GM19467 (cell line): ENCODE data around the gene TBCD.

Experiments
- ATAC-seq: cut with Tn5 transposase; IDR thresholded peaks from one replicate; pipeline ENCODE4 v1.9.1; 2021; ENCODE audit warnings: mild to moderate bottlenecking, moderate library complexity; ENCODE audit not compliant: unreplicated experiment

The TBCD gene

DNA sequence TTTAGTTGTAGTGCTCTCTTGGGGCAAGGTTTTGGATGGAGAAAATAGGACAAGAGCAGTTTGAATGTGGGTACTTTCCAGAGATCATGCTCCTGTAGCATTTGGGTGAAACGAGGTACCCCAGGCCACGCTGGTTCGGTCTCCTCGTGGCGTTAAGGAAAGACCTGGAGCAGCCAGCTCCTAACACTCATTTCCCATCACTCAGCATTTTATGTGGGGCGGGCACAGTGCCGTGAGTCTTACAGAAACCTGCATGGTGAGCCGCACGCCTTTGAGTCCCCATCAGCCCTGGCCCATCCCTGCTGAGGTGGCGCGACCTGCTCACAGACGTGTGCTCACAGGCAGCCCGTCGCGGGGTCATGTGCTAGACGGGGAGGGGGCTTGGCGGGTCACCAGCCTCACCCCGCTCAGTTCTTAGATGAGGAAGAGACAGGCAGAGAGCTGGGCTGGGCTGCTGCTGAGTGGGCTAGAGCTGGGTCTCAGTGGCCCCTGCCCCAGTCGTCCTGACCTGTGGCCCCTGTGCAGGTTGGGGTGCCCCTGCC, 37.3 kb downstream of the TBCD start:
- no peak for ATAC-seq

DNA sequence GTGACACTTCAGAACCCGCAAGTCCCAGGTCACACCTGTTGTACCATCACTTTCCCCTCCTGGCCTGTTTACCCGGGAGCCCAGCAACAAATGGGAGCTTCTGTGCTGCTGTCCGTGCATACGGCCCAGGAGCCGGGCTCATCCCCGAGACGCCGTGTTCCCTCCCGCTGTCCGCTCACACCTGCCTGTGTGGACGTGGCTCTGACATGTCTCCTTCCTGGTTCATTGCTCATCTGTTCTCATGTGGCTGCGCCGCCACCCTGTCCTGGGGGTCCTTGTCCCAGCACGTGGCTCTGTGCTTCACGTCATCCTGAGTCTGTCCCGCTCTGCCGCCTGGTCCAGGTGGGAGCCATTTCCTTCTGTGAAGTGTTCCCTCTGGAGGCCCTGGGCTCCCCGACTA, 37.9 kb downstream of the TBCD start:
- ATAC-seq, result no peak

- no peak for ATAC-seq
Observed at GRCh38 chr17:82790391-82790790, 38.5 kb downstream of the TBCD start.

DNA sequence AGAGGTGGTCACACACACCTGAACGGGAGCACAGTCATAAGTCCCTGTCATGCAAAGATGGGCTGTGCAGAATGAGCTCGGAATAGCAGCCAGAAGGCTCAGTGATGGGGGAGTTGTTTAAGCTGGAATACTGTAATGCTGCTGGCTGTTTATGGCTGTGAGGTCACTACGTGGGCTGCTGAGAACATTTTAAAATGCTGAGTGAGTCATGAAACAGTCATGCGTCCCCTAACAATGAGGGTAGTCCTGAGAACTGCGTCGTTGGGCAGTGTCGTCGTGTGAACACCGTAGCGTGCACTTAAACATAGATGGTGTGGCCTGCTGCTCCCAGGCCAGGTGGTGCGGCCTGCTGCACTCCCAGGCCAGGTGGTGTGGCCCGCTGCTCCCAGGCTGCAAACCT, 39.7 kb downstream of the TBCD start:
- ATAC-seq, result no peak

GRCh38 chr17:82793974-82794630, 42.2 kb downstream of the TBCD start:
- ATAC-seq, result no peak

- no peak for ATAC-seq
Observed at GRCh38 chr17:82794781-82795482, 43.1 kb downstream of the TBCD start.

GRCh38 chr17:82795615-82796014, 43.8 kb downstream of the TBCD start:
- no peak for ATAC-seq

- no peak for ATAC-seq
Observed at GRCh38 chr17:82797061-82797460, 45.2 kb downstream of the TBCD start.

DNA sequence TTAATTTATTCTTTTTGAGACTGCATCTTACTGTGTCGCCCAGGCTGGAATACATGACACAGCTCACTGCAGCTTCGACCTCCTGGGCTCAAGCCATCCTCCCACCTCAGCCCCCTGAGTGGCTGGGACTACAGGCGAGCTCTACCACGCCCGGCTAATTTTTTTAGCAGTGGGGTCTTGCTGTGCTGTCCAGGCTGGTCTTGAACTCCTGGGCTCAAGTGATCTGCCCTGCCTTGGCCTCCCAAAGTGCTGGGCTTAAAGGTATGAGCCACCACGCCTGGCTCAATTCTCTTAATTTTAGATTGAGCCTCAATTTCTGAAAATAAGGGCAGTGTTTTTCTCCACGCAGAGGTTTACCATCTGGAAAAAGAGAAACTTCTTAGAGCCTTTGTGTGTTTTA, 46.9 kb downstream of the TBCD start:
- no peak for ATAC-seq

- no peak for ATAC-seq
Observed at GRCh38 chr17:82799591-82799990, 47.7 kb downstream of the TBCD start.

DNA sequence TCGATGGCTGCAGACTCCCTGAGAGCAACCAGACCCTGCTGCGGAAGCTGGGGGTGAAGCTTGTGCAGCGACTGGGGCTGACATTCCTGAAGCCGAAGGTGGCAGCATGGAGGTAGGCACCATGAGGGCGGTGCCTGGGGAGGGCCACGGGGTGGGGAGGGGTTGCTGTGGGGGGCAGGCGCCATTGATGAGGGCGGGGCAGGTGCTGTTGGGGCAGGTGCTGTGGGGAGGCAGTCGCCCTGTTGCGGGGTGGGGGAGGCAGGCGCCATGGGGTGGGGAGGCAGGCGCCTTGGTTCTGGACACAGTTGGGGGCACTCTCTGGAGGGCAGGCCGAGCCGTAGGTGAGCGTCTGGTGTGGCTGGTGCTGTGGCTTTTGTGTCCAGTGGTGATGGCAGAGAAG, 49.0 kb downstream of the TBCD start:
- no peak for ATAC-seq

GRCh38 chr17:82801377-82801970, 49.6 kb downstream of the TBCD start:
- no peak for ATAC-seq

DNA sequence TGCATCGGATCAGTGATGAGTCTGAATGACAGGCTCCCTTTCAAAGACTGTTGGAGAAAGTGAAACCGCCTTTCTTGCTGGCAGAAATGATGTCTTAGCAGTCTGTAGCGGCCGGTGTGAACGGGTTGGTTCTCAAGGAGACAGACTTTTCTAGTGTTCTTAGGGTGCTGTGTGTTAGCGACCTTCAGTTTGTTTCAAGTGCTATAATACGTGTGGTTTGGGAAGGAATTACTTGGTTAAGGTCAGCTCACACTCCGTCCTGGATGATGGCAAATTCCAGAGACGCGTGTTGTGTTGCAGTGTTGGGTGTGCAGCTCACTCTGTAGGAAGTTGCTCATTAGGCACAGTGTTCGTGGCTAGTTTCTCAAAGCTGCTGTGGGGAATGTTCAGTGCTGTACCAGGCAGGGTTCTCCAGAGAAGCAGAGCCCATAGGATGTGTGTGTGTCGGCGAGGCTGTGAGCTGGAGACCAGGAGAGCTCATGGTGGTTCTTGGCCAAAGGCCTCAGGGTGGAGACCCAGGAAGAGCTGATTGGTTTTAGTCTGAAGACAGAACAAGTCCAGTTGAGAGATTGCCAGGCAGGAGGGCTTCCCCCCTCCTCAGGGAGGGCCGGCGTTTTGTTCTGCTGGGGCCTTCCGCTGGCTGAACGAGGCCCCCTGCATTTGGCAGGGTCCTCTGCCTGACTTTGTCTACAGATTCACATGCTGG, 50.4 kb downstream of the TBCD start:
- no peak for ATAC-seq

DNA sequence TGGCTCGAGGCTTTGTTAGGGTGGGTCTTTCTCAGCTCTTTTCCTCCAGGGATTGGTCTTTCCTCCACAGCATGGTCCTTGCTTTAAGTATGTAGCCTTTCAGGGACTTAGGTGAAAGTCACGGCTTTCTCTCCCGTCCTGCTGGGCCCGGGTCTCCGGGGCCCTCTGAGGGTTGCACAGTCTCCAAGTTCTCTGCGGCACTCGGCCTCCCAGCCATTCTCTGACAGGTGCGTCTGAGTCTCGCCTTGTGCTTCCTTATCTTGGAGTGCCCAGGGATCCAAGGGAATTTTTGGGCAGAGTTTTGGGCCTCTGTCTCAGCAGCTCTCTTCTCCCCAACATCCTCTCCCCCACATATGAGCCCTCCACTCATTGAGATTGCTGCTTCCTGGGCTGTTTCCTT, 51.3 kb downstream of the TBCD start:
- ATAC-seq, result no peak

- ATAC-seq, result no peak
Observed at GRCh38 chr17:82803606-82804005, 51.7 kb downstream of the TBCD start.

- no peak for ATAC-seq
Observed at GRCh38 chr17:82804442-82805191, 52.8 kb downstream of the TBCD start.

DNA sequence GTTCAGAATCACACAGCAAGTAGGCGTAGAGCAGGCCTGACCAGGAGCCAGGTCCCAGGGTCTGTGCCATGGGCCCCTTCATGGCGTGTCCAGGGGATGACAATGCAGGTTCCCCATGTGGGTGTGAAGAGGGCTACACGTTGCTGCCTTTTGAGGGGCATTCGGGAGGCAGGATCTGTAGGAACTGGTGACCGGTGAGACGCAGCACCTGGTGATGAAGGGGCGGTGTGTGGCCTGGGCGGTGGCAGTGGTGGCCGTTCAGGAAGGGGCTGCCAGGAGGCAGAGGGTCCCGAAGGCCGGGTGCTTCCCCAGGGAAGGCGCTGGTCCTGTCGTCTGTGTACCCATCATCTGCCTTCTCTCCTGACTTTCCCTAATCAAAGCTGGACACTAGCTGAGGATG, 53.4 kb downstream of the TBCD start:
- no peak for ATAC-seq

DNA sequence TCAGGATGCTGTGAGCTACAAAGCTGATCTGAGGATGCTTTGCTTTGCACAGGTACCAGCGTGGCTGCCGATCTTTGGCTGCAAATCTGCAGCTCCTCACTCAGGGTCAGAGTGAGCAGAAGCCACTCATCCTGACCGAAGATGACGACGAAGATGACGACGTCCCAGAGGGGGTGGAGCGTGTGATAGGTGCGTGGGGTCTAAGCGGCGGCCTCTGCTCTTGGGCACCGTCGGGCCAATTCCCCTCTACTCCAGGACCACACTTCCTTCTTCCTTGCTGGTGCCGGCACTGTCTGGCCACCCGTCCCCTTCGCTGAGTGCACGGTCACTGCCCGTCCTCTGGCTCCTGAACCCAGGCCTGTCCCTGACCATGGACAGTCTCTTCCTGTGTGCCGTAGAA, 54.0 kb downstream of the TBCD start:
- ATAC-seq, result no peak

GRCh38 chr17:82806645-82807044, 54.8 kb downstream of the TBCD start:
- no peak for ATAC-seq

DNA sequence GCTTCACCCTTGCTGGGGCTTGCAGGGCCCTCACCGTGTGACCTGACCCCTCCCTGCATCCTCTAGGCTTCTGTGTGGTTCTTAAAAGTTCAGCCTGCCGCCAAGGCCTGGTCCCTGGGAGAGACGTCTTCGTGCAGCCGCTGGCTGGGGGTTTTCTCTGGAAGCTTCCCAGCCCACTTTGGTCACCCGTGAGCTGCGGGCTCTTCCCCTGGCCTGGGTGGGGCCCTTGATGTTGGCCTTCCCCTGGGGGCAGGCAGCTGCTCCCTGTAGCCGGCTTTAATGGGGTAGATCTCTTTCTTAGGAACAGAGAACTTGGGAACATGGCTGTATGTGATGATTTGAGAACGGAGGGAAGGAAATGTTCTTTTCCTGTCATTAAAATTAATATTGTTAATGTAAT, 55.2 kb downstream of the TBCD start:
- no peak for ATAC-seq

DNA sequence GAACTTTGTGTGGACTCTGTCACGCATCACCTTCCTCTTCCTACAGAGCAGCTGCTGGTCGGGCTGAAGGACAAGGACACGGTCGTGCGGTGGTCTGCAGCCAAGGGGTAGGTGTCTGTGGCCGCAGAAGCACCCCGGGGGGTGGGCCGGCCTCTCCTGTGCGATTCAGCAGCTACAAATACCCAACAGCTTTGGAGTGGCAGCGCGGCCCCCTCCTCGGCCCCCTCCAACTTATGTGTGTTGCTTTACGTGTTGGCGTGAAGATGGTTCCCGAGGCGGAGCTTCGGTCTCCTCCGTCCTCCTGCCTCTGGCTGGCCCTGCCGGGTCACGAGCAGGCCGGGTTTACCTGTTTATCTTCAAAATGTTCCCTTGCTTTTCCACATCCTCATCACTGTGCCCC, 55.7 kb downstream of the TBCD start:
- ATAC-seq, result no peak
